MCF 10A (cell line): ENCODE data around the gene SLC9A5. TPM values are rescaled to one million over a fixed set of nuclear protein-coding genes. Genes with fewer than 3 reads are reported as not detected.
A peak's percentile ranks its signal among the peaks of the same experiment; 100 is the strongest.

Experiments
- BruUV-seq: library from RNA; stranded (reverse); fragments of 400-500 nt; replicated peaks from 2 replicates; lab custom pipeline; 2021; lab: Mats Ljungman, UMichigan
- CTCF ChIA-PET: fragments of 300-600 bp; sonication (Branson Sonifier 250); formaldehyde crosslinking; extraction: SDS; loops from one replicate; lab custom pipeline; 2021; ENCODE audit warnings: antibody characterized with exemption, inconsistent platforms; lab: Yijun Ruan, JAX
- POLR2A ChIA-PET: fragments of 300-600, 350-650 bp; sonication (Branson Sonifier 250); formaldehyde crosslinking; extraction: SDS; loops from one replicate; lab custom pipeline; 2020; ENCODE audit warnings: antibody characterized with exemption, inconsistent platforms; lab: Yijun Ruan, JAX
- DNase-seq: peaks from one replicate; pipeline ENCODE4 v3.0.0-alpha.2; 2018; ENCODE audit not compliant: unreplicated experiment
- H3K27ac Mint-ChIP-seq: one replicate; pipeline ENCODE4 v1.8.0; 2022; ENCODE audit warnings: mild to moderate bottlenecking, low read depth, mixed read lengths; ENCODE audit not compliant: unreplicated experiment
- H3K27me3 Mint-ChIP-seq: one replicate; pipeline ENCODE4 v1.8.0; 2022; ENCODE audit warnings: mixed read lengths; ENCODE audit not compliant: insufficient read depth, unreplicated experiment
- H3K36me3 Mint-ChIP-seq: one replicate; pipeline ENCODE4 v1.8.0; 2022; ENCODE audit warnings: mild to moderate bottlenecking, moderate library complexity, mixed read lengths; ENCODE audit not compliant: insufficient read depth, unreplicated experiment
- H3K4me1 Mint-ChIP-seq: one replicate; pipeline ENCODE4 v1.8.0; 2022; ENCODE audit warnings: mixed read lengths; ENCODE audit not compliant: insufficient read depth, unreplicated experiment
- H3K4me3 Mint-ChIP-seq: one replicate; pipeline ENCODE4 v1.8.0; 2022; ENCODE audit warnings: mild to moderate bottlenecking, moderate library complexity, mixed read lengths; ENCODE audit not compliant: unreplicated experiment
- H3K9me3 Mint-ChIP-seq: one replicate; pipeline ENCODE4 v1.8.0; 2022; ENCODE audit warnings: mixed read lengths; ENCODE audit not compliant: unreplicated experiment
- intact Hi-C: fragments of 100-400 bp; cut with micrococcal nuclease; formaldehyde crosslinking; loops from 2 replicates; pipeline ENCODE4 v1.14.1; 2022
- total RNA-seq: library from RNA; stranded (reverse); gene quantifications from 2 replicates; pipeline ENCODE4 v1.2.3, GENCODE V29; 2022
- TF ChIP-seq, protein P1 (sequence below): fragments of 200-600 bp; IDR thresholded peaks from one replicate; pipeline ENCODE4 v1.8.0; 2022; ENCODE audit warnings: antibody characterized with exemption, mild to moderate bottlenecking; ENCODE audit not compliant: unreplicated experiment

The SLC9A5 gene
- total RNA-seq, 1 experiment from 2014 or later: 0.40 TPM

DNA sequence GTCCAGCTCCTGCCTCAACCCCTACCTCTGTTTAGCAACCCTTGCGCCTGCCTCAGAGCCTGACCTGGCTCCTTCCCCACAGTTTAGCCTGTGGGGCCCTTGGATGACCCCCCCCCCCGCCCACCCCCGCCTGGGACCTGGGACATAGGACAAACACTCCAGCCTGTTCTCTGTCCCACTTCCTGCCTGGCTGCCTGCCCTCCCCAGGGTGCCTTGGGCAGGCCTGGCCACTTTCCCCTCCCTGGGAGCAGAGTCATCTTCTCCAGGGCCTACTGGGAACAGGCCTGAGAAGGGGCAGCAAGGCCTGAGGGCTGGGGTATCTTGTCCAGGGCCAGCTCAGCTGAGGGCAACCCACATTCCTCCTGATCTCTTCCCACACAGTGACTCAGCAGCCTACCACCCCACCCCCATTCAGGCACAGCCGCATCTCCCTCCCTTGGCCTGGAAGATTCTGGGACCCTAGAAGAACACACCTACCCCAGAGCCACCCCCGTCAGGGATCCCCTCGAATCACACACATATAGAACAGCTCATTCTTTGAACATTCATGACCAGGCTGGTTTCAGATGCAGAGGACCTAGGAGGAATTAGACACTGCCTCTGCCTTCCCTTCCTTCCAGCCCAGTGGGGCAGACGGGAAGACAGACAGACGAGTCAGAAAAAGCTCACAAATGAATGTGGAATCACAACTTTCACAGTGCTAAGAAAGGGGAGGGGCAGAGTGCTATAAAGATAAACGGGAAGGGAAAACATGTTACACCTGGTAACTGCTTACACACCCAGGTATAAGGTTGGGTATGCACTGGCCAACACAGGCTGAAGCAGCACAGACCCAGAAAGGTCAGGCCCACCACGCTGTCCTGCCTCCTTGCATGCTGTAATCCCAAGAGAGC is 7.5 kb upstream of the SLC9A5 start:
- Mint-ChIP-seq H3K36me3 (peaks cover 10% of the 10 kb centered on the region), H3K4me3 (no peak overlapping the region), H3K27ac (peak overlapping the region; percentile 84), H3K27me3 (no peaks in the 10 kb centered on the region), H3K9me3 (no peaks in the 10 kb centered on the region), H3K4me1 (peaks cover 34% of the 10 kb centered on the region)
- no TSS peak for BruUV-seq
- intact Hi-C loops: no loop called here
- ChIA-PET CTCF (interaction anchor here (0.6 to 1.2 kb wide), 6 partner anchors 13 to 242 kb away, joined by 3 to 4 read pairs (median 4); no protein-coding TSS in a partner anchor), POLR2A (interaction anchor here (0.7 to 1.3 kb wide), 3 partner anchors 9 to 14 kb away, joined by 4 to 5 read pairs (median 5); partner anchors contain the start of gene TMEM208)
- peak; percentile 79 for DNase-seq
- TF ChIP-seq, protein P1, sequence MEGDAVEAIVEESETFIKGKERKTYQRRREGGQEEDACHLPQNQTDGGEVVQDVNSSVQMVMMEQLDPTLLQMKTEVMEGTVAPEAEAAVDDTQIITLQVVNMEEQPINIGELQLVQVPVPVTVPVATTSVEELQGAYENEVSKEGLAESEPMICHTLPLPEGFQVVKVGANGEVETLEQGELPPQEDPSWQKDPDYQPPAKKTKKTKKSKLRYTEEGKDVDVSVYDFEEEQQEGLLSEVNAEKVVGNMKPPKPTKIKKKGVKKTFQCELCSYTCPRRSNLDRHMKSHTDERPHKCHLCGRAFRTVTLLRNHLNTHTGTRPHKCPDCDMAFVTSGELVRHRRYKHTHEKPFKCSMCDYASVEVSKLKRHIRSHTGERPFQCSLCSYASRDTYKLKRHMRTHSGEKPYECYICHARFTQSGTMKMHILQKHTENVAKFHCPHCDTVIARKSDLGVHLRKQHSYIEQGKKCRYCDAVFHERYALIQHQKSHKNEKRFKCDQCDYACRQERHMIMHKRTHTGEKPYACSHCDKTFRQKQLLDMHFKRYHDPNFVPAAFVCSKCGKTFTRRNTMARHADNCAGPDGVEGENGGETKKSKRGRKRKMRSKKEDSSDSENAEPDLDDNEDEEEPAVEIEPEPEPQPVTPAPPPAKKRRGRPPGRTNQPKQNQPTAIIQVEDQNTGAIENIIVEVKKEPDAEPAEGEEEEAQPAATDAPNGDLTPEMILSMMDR: no peak

DNA sequence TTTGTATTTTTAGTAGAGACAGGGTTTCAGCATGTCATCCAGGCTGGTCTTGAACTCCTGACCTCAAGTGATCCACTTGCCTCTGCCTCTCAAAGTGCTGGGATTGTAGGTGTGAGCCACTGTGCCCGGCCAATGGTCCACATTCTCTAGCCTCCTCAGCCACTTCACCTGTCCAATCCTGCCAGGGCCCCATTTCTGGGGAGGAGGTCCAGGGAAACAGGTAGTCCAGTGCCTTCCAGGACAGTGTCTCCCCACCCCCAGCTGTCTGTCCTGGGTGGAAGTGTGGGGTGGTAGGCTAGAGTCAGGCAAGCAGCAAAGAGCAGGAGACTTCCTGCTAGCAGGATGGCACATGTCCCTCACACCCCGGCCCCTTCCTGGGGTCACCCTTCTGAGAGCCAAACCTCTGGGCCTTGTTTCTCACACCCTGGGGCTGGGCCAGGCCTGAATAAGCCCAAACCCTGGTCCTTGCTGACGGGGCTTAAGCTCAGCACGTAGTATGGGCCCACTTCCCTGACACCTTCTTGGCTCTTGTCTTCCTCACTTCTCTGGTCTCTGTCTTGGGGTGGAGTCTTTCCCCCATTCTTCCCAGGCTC is 6.5 kb upstream of the SLC9A5 start:
- intact Hi-C loops: no loop called here
- H3K27ac Mint-ChIP-seq: peak overlapping the region; percentile 65
- peaks cover 7% of the 10 kb centered on the region for H3K36me3 Mint-ChIP-seq
- peaks cover 34% of the 10 kb centered on the region for H3K4me1 Mint-ChIP-seq
- BruUV-seq: no TSS peak
- H3K27me3 Mint-ChIP-seq: no peaks in the 10 kb centered on the region
- TF ChIP-seq, protein P1: no peak
- no peak for DNase-seq
- ChIA-PET CTCF (interaction anchor here (0.5 to 1.2 kb wide), 4 partner anchors 14 to 206 kb away, joined by 3 to 4 read pairs (median 4); no protein-coding TSS in a partner anchor), POLR2A (interaction anchor here (0.7 to 1.1 kb wide), 3 partner anchors 14 to 15 kb away, joined by 4 to 5 read pairs (median 5); partner anchors contain the start of gene TMEM208)
- H3K4me3 Mint-ChIP-seq: no peak overlapping the region
- no peaks in the 10 kb centered on the region for H3K9me3 Mint-ChIP-seq

DNA sequence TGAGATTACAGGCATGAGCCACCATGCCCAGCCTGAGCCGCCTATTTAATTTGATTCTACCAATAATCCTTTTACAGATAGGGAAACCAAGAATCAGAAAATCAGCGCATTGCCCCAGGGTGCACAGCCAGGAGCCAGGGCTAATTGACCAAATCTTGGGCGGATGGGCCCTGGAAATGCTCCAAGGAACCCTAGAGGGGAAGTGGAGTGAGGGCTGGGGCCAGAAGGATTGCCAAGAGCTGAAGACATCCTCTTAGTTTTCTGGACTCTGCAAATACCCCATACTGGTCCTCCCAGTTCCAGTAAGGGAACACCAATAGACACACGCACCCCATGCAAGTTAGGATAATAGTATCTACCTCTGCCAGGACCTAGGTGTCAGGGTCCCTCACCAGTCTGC is 5.3 kb upstream of the SLC9A5 start:
- no TSS peak for BruUV-seq
- Mint-ChIP-seq H3K36me3 (peaks cover 7% of the 10 kb centered on the region), H3K27ac (no peak overlapping the region), H3K4me1 (peaks cover 43% of the 10 kb centered on the region), H3K27me3 (no peaks in the 10 kb centered on the region), H3K9me3 (no peaks in the 10 kb centered on the region), H3K4me3 (no peak overlapping the region)
- CTCF ChIA-PET: interaction anchor here (0.9 to 1.7 kb wide), 3 partner anchors 16 to 45 kb away, joined by 3 to 16 read pairs (median 4); partner anchors contain the start of genes ELMO3 and TMEM208
- POLR2A ChIA-PET: interaction anchor here (0.6 to 2.1 kb wide), 4 partner anchors 14 to 714 kb away, joined by 3 to 20 read pairs (median 3); partner anchors contain the start of gene TMEM208
- no peak for DNase-seq
- intact Hi-C loops: no loop called here
- TF ChIP-seq, protein P1: no peak
